Mucosa of descending colon (tissue), 3 donors: ENCODE data around the gene ALG6. TPM values are rescaled to one million over a fixed set of nuclear protein-coding genes. Genes with fewer than 3 reads are reported as not detected.

Source experiments
- ATAC-seq: fragments of 200-7000 bp; cut with Tn5 transposase; one replicate; pipeline ENCODE4 v1.9.1; 2020; ENCODE audit warnings: mild to moderate bottlenecking, moderate library complexity
- DNase-seq, 3 donors: peaks; one replicate each; pipeline ENCODE4 v3.0.0-alpha.2; 2020
- H3K36me3 ChIP-seq: fragments of 200-600 bp; one replicate; pipeline ENCODE4 v1.8.0; 2021; ENCODE audit warnings: low read depth, mild to moderate bottlenecking
- H3K4me1 ChIP-seq: fragments of 200-600 bp; one replicate; pipeline ENCODE4 v1.8.0; 2021; ENCODE audit warnings: low read depth, mild to moderate bottlenecking
- H3K4me3 ChIP-seq: fragments of 200-600 bp; one replicate; pipeline ENCODE4 v1.8.0; 2021; ENCODE audit warnings: mild to moderate bottlenecking
- H3K9me3 ChIP-seq: fragments of 200-600 bp; one replicate; pipeline ENCODE4 v1.8.0; 2021; ENCODE audit warnings: mild to moderate bottlenecking
- intact Hi-C, 2 donors: fragments of 100-400 bp; cut with DNase I in 1 of 2; cut with micrococcal nuclease in 1 of 2; formaldehyde crosslinking; loops; one replicate each; pipeline versions ENCODE4 v1.11.0 to v1.11.1; 2022; cut with DNase I, micrococcal nuclease
- long read RNA-seq, 2 donors: library from polyadenylated mRNA; unstranded; transcript quantifications; one replicate each; pipeline ENCODE4 v2.0.0, GENCODE V29; 2019 to 2021
- total RNA-seq, 3 donors: library from RNA; stranded (reverse); fragmentation: NEBNext Ultra II Directional in 2 of 3; extraction: Animal tissue kit (Norgen Biotek cat#: 25700) in 2 of 3; gene quantifications; one replicate each; pipeline versions ENCODE4 v1.2.1 to v1.2.4, GENCODE V29; 2021 to 2023
- TF ChIP-seq, protein P1 (sequence below): fragments of 200-600 bp; IDR thresholded peaks from one replicate; pipeline ENCODE4 v1.8.0; 2022; ENCODE audit warnings: antibody characterized with exemption, mild to moderate bottlenecking
- donor health status: DM: no; HTN: no; CAD: no; lungs with moderate emphysema.
- donor health status: DM: no; HTN: no; CAD: no.
- donor health status: DM: no; HTN: yes; CAD: no.

The ALG6 gene
- total RNA-seq: 10 to 100 TPM in 2 of 3 donors, 1 to 10 TPM in 1; 9.2 to 14.5 (median 13.7) TPM
- long read RNA-seq, donor 1, transcript ALG6-202 (15 exons, 3,371 nt): major isoform, 13 of 15 reads
- long read RNA-seq, donor 1, partial matches to known transcripts: 1 of 15 reads
- long read RNA-seq, donor 1, other reads (novel, unspliced or antisense): 1 of 15 reads
- long read RNA-seq, donor 2, transcript ALG6-202 (15 exons, 3,371 nt): major isoform, 7 of 11 reads
- long read RNA-seq, donor 2, partial matches to known transcripts: 1 of 11 reads
- long read RNA-seq, donor 2, other reads (novel, unspliced or antisense): 3 of 11 reads

DNA sequence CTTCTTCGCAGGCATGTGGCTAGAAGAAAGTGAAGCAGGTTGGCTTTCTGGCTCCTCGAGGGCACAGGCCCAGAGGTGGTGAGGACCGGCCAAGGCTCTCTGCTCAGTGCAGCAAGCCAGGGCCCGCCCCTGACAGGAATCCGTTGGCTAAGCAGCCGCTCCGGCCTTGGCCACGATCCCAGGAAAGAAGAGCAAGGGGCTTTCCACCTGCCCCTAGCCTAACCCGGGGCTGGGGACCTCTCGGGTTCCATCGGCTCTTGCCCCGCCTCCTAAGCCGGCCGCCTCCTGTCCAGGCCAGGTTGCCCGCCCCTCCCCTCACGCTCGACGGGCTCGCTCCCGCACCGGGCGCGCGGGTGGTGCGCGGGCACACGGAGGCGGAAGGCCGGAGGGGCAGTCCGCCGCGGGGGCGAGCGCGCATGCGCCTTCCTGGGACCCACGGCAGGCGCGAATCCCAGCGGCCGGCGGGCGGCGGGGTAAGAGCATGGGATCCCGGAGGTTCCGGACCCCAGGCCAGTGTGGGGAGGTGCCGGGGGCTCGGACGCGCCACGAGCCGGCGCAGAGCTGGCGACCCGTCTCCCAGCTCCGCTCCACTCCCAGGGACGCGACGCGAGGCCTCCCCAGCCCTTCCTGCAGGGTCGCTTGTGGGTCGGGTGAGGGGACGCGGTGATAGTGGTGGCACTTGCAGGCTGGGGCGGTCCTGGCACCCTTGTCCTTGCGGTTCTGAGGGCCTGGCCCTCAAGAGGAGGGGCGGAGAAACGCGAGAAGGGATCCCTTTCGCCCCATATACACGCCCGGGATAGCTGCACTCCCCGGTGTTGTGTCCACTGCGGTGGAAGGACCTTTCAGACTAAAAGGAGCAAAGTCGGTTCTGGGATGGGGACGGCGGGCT is at the start of gene ALG6:
Gene ALG6, plus strand, starts transcription at position 413 of the 889 bp plus-strand sequence. CDS start 3,351 bp downstream, outside the sequence.
- TF ChIP-seq, protein P1, sequence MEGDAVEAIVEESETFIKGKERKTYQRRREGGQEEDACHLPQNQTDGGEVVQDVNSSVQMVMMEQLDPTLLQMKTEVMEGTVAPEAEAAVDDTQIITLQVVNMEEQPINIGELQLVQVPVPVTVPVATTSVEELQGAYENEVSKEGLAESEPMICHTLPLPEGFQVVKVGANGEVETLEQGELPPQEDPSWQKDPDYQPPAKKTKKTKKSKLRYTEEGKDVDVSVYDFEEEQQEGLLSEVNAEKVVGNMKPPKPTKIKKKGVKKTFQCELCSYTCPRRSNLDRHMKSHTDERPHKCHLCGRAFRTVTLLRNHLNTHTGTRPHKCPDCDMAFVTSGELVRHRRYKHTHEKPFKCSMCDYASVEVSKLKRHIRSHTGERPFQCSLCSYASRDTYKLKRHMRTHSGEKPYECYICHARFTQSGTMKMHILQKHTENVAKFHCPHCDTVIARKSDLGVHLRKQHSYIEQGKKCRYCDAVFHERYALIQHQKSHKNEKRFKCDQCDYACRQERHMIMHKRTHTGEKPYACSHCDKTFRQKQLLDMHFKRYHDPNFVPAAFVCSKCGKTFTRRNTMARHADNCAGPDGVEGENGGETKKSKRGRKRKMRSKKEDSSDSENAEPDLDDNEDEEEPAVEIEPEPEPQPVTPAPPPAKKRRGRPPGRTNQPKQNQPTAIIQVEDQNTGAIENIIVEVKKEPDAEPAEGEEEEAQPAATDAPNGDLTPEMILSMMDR: no peak
- intact Hi-C loops: no loop called here
- ATAC-seq (peak; percentile 100), DNase-seq (peak; percentile 96 to 99 (median 97))
- Histone ChIP-seq H3K36me3 (no peaks in the 10 kb centered on the region), H3K4me1 (peaks cover 3% of the 10 kb centered on the region), H3K9me3 (no peaks in the 10 kb centered on the region), H3K4me3 (peak within 1 kb of the TSS; percentile 67)

DNA sequence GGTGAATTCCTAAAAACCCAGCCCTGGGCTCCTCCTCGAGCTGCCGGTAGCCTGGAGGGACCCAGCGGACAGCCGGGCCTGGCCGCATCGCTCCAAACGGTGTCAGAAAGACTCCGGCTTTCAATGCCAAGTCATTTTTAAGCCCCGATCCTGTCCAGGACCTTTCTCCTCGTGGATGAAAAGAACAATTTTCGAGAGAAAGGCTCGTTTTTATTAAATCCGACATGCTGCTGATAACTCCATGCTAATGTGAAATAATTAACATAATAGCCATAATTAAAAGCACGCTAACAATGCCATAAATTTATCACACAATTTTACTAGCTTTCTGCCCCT is 49.6 kb upstream of the ALG6 start:
- Histone ChIP-seq H3K4me1 (peaks cover 20% of the 10 kb centered on the region), H3K4me3 (no peak overlapping the region), H3K9me3 (no peaks in the 10 kb centered on the region), H3K36me3 (no peaks in the 10 kb centered on the region)
- ATAC-seq (no peak), DNase-seq (no peak)
- TF ChIP-seq, protein P1: no peak
- intact Hi-C loops: no loop called here

DNA sequence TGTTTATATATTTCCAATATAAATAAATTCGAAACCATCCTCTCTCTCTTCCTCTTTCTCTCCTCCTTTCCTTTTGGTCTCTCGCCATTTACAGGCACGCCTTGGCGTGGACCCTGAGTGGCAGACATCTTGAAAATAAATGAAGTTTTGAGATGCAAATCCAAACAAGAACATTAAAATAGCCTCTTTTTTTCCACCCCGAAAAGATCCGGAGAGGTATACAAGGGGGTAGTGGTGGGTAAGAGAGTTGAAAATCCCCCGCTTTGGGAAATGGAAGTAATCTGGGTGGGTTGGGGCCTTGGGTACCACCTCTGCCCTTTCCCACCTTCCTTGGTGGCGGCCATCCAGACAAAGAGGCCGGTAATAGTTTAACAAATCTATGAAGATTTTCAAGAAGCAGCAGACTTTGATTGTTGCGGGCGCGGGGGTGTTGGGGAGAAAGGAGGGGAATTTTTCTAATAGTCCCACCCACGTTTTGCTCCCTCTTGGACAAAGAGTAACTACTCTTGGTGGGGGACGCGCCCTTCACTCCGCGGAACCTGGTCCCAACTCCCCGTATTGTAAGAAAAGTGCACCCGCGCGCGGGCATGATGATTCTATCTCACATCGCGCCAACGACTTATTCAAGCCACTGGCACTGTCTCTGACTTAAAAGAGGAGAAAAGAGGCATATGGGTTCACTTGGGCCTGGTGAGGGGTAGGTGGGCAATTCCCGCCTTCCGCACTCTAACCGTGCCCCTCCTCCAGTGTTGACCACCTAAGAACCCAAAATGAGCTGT is 49.0 kb upstream of the ALG6 start:
- TF ChIP-seq, protein P1: no peak
- ATAC-seq (no peak), DNase-seq (no peak)
- intact Hi-C loops: no loop called here
- Histone ChIP-seq H3K36me3 (no peaks in the 10 kb centered on the region), H3K4me1 (peaks cover 25% of the 10 kb centered on the region), H3K4me3 (no peak overlapping the region), H3K9me3 (no peaks in the 10 kb centered on the region)

DNA sequence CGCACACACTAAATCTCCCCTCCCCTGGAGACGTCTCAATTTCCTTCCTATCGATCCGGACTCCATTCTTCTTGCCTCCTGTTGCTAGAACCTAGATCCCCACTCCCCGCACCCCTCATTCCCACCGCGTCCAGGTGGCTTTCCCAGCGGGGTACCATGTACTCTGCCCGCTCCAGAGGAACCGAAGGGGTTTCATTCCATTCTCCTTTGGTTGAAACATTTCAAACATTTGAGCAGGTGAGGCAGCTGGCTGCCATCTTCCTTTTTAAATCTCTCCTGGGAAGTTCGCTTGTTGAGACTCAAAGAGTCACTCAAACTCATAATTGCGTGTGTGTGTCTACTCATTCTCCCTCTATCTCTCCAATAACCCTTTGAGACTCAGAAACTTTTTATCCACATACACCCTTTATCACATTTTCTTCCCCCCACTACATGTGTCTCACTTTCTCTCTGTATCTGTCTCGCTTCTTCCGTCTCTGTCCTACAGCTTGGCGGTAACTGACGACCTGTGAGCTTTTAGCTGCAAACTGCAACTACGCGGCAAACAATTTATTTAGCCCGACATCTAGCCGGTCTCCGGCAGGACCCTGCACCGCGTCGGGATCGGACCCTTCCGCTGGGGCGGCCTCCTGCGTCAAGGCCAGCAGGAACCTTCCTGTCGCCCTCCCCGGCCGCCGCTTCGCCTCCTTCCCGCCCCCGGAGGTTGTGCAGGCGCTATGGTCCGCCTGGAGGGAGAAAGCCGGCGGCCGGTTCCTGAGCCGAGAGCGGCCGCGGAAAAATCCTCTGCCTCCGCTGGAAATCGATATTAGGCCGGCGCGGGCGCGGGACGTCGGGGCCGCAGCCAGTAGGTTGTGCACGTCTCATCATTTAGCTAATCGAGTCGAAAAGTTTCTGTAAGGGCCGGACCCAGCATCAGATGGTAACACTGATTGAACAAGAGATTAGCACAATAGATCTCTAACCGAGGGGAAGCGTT is 48.1 kb upstream of the ALG6 start:
- no peak overlapping the region for H3K4me3 ChIP-seq
- no peak for ATAC-seq
- DNase-seq: no peak
- intact Hi-C loops: no loop called here
- TF ChIP-seq, protein P1: no peak
- H3K4me1 ChIP-seq: peaks cover 31% of the 10 kb centered on the region
- no peaks in the 10 kb centered on the region for H3K9me3 ChIP-seq
- H3K36me3 ChIP-seq: no peaks in the 10 kb centered on the region
